Suprapubic skin (tissue), 4 donors: ENCODE data around the gene EGLN3. TPM values are rescaled to one million over a fixed set of nuclear protein-coding genes. Genes with fewer than 3 reads are reported as not detected.

ENCODE experiments used
- DNase-seq, 2 donors: peaks; one replicate each; pipeline ENCODE4 v3.0.0-alpha.2; 2019; ENCODE audit warnings: low spot score in 2 of 2
- H3K27ac ChIP-seq: fragments of 200-600 bp; sonication (generic); one replicate; pipeline ENCODE4 v1.5.1; 2019
- H3K27me3 ChIP-seq: fragments of 200-600 bp; sonication (generic); one replicate; pipeline ENCODE4 v1.5.1; 2019
- H3K36me3 ChIP-seq: fragments of 200-600 bp; sonication (generic); one replicate; pipeline ENCODE4 v1.5.1; 2019
- H3K4me1 ChIP-seq: fragments of 200-600 bp; sonication (generic); one replicate; pipeline ENCODE4 v1.5.1; 2019
- H3K4me3 ChIP-seq: fragments of 200-600 bp; sonication (generic); one replicate; pipeline ENCODE4 v1.5.1; 2019; ENCODE audit warnings: mild to moderate bottlenecking
- H3K9me3 ChIP-seq: fragments of 200-600 bp; sonication (generic); one replicate; pipeline ENCODE4 v1.5.1; 2019
- CTCF ChIP-seq, 2 donors: fragments of 200-600 bp in 1 of 2; fragments of 450-650 bp in 1 of 2; sonication (generic) in 1 of 2; IDR thresholded peaks; one replicate each; pipeline ENCODE4 v1.5.1; 2016 to 2019; ENCODE audit warnings: antibody characterized with exemption in 2 of 2, mild to moderate bottlenecking in 1 of 2, moderate library complexity in 1 of 2
- EP300 ChIP-seq: sonication (generic); formaldehyde crosslinking; IDR thresholded peaks from one replicate; pipeline ENCODE4 v1.6.1; 2017; ENCODE audit warnings: antibody characterized with exemption
- POLR2A ChIP-seq, 2 donors: fragments of 450-650 bp; IDR thresholded peaks; one replicate each; pipeline ENCODE4 v1.6.1; 2017; ENCODE audit warnings: antibody characterized with exemption in 2 of 2, mild to moderate bottlenecking in 2 of 2, moderate library complexity in 2 of 2
- POLR2AphosphoS5 ChIP-seq, 3 donors: sonication (generic); formaldehyde crosslinking; IDR thresholded peaks; one replicate each; pipeline ENCODE4 v1.6.1; 2017; ENCODE audit warnings: antibody characterized with exemption in 3 of 3
- WGBS: methylation state at CpG from one replicate; pipeline ENCODE4 v1.1.5; 2018; 5-methylcytosine and 5-hydroxymethylcytosine counted together
- total RNA-seq, 4 donors: library from RNA; depleted of rRNA; stranded (reverse); fragments of >200 nt; gene quantifications; one replicate each; pipeline ENCODE4 v1.1.0, GENCODE V29; 2016

The EGLN3 gene
- total RNA-seq, 4 donors from 2014 or later, result 37.8 to 203 (median 73.2) TPM

GRCh38 chr14:33897382-33897781 lies 53.5 kb downstream of the EGLN3 start:
- no peak for TF ChIP-seq POLR2A (IDR thresholded peaks at IDR 0.05)
- TF ChIP-seq POLR2AphosphoS5 (IDR thresholded peaks at IDR 0.05), result no peak
- TF ChIP-seq CTCF (IDR thresholded peaks at IDR 0.05), result no peak
- TF ChIP-seq EP300, result no peak
- WGBS, result 56% methylated on average over 2 of the region's 2 CpGs
- DNase-seq, result no peak
- Histone ChIP-seq H3K4me3 (no peak overlapping the region), H3K27me3 (no peaks in the 10 kb centered on the region), H3K4me1 (peaks cover 5% of the 10 kb centered on the region), H3K27ac (no peak overlapping the region), H3K9me3 (no peaks in the 10 kb centered on the region), H3K36me3 (no peaks in the 10 kb centered on the region)

GRCh38 chr14:33894339-33894738 lies 56.5 kb downstream of the EGLN3 start:
- Histone ChIP-seq H3K9me3 (no peaks in the 10 kb centered on the region), H3K4me1 (peaks cover 5% of the 10 kb centered on the region), H3K27me3 (no peaks in the 10 kb centered on the region), H3K36me3 (no peaks in the 10 kb centered on the region), H3K4me3 (no peak overlapping the region), H3K27ac (no peak overlapping the region)
- TF ChIP-seq EP300 (no peak), POLR2A (IDR thresholded peaks at IDR 0.05) (no peak)
- 100% methylated on average over 1 of the region's 1 CpG for WGBS
- DNase-seq, result no peak

GRCh38 chr14:33891700-33892099 lies 59.2 kb downstream of the EGLN3 start:
- no peak overlapping the region for H3K4me3 ChIP-seq
- WGBS, result 80% methylated on average over 1 of the region's 1 CpG
- TF ChIP-seq EP300 (no peak), POLR2AphosphoS5 (IDR thresholded peaks at IDR 0.05) (no peak), POLR2A (IDR thresholded peaks at IDR 0.05) (no peak)
- no peaks in the 10 kb centered on the region for H3K36me3 ChIP-seq
- no peak overlapping the region for H3K27ac ChIP-seq
- no peaks in the 10 kb centered on the region for H3K4me1 ChIP-seq
- peaks cover 3% of the 10 kb centered on the region for H3K9me3 ChIP-seq
- DNase-seq, result no peak
- no peaks in the 10 kb centered on the region for H3K27me3 ChIP-seq

- 90% methylated on average over 2 of the region's 2 CpGs for WGBS
- DNase-seq, result no peak
- TF ChIP-seq POLR2AphosphoS5 (IDR thresholded peaks at IDR 0.05), result no peak
- TF ChIP-seq EP300, result no peak
- TF ChIP-seq CTCF (IDR thresholded peaks at IDR 0.05), result no peak
- no peak for TF ChIP-seq POLR2A (IDR thresholded peaks at IDR 0.05)
These were observed 66.0 kb downstream of the EGLN3 start for GRCh38 chr14:33884916-33885315.

GRCh38 chr14:33880330-33880729 lies 70.5 kb downstream of the EGLN3 start:
- WGBS, result 96% methylated on average over 1 of the region's 1 CpG
- TF ChIP-seq POLR2A (IDR thresholded peaks at IDR 0.05) (no peak), CTCF (IDR thresholded peaks at IDR 0.05) (no peak), EP300 (no peak), POLR2AphosphoS5 (IDR thresholded peaks at IDR 0.05) (no peak)
- no peak overlapping the region for H3K27ac ChIP-seq
- DNase-seq, result no peak
- H3K4me1 ChIP-seq, result no peaks in the 10 kb centered on the region
- H3K4me3 ChIP-seq, result no peak overlapping the region
- no peaks in the 10 kb centered on the region for H3K36me3 ChIP-seq
- H3K27me3 ChIP-seq, result no peaks in the 10 kb centered on the region
- H3K9me3 ChIP-seq, result peaks cover 17% of the 10 kb centered on the region

More at GRCh38 chr14:33884916-33885315, 66.0 kb downstream of the EGLN3 start:
- H3K4me3 ChIP-seq, result no peak overlapping the region
- peaks cover 3% of the 10 kb centered on the region for H3K9me3 ChIP-seq
- no peaks in the 10 kb centered on the region for H3K27me3 ChIP-seq
- H3K27ac ChIP-seq, result no peak overlapping the region
- no peaks in the 10 kb centered on the region for H3K4me1 ChIP-seq
- no peaks in the 10 kb centered on the region for H3K36me3 ChIP-seq

- no peaks in the 10 kb centered on the region for H3K36me3 ChIP-seq
- H3K27me3 ChIP-seq, result no peaks in the 10 kb centered on the region
- no peak overlapping the region for H3K27ac ChIP-seq
- no peak for DNase-seq
- no peaks in the 10 kb centered on the region for H3K4me1 ChIP-seq
- TF ChIP-seq POLR2AphosphoS5 (IDR thresholded peaks at IDR 0.05) (no peak), EP300 (no peak), CTCF (IDR thresholded peaks at IDR 0.05) (no peak), POLR2A (IDR thresholded peaks at IDR 0.05) (no peak)
- H3K4me3 ChIP-seq, result no peak overlapping the region
- peaks cover 18% of the 10 kb centered on the region for H3K9me3 ChIP-seq
- WGBS, result 95% methylated on average over 3 of the region's 3 CpGs
These were observed 71.1 kb downstream of the EGLN3 start for GRCh38 chr14:33879684-33880286.
